GM12875 (cell line): ENCODE data around the gene RIPK4.

Source experiments
- H3K4me3 ChIP-seq: one replicate; pipeline ENCODE4 v1.5.1; 2011; ENCODE audit warnings: low read depth, low read length, control low read depth
- TF ChIP-seq, protein P1 (sequence below): IDR thresholded peaks from 2 replicates; pipeline ENCODE4 v1.5.1; 2011; ENCODE audit warnings: low read depth, mild to moderate bottlenecking, control low read depth, inconsistent platforms, low read length, moderate library complexity, borderline replicate concordance; ENCODE audit not compliant: insufficient read depth

RIPK4 gene

DNA sequence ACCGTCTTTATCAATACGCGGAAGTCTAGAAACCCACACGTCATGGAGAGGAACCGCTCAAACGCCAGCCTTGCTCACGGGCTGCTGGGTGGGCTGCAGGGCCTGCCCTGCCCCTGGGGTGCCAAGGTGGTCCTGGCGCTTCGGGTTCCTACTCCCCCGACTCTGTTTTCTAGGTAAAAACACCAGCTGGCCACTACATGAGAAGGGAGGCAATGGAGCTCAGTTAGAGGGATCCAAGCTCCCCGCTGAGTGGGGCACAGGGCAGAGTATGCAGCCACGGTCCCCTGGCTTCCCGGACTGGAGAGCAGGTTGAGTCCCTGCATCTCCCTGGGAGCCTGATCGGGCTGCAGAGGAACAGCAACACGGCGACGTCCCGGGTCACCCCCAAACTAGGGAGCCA is 41.2 kb upstream of the RIPK4 start:
- H3K4me3 ChIP-seq, result no peak overlapping the region
- TF ChIP-seq, protein P1, sequence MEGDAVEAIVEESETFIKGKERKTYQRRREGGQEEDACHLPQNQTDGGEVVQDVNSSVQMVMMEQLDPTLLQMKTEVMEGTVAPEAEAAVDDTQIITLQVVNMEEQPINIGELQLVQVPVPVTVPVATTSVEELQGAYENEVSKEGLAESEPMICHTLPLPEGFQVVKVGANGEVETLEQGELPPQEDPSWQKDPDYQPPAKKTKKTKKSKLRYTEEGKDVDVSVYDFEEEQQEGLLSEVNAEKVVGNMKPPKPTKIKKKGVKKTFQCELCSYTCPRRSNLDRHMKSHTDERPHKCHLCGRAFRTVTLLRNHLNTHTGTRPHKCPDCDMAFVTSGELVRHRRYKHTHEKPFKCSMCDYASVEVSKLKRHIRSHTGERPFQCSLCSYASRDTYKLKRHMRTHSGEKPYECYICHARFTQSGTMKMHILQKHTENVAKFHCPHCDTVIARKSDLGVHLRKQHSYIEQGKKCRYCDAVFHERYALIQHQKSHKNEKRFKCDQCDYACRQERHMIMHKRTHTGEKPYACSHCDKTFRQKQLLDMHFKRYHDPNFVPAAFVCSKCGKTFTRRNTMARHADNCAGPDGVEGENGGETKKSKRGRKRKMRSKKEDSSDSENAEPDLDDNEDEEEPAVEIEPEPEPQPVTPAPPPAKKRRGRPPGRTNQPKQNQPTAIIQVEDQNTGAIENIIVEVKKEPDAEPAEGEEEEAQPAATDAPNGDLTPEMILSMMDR, result no peak

DNA sequence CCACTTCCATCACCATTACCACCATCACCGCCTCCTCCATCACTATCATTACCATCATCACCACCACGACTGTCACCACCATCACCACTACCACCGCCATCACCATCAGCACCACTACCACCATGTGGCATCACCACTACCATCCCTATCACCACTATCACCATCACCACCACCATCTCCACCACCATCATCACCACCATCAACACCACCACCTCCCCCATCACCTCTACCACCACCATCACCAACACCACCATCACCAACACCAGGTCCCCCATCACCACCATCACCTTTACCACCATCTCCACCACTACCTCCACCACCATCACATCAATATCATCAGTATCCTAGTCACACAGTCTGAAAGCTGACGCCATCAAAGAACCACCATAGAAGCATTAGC is 39.9 kb upstream of the RIPK4 start:
- TF ChIP-seq, protein P1, result no peak
- H3K4me3 ChIP-seq, result no peak overlapping the region

DNA sequence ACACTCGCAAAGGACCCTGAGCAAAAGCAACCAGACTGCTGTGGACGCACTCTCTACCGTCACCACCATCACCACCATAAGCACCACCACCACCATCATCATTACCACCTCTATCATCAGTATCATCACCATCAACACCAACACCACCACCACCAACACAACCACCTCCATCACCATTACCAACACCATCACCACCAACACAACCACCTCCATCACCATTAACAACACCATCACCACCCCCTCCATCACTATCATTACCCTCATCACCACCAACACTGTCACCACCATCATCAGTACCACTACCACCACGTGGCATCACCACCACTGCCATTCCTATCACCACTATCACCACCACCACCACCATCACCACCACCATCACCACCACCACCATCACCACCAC is 38.8 kb upstream of the RIPK4 start:
- no peak overlapping the region for H3K4me3 ChIP-seq
- TF ChIP-seq, protein P1, result no peak

DNA sequence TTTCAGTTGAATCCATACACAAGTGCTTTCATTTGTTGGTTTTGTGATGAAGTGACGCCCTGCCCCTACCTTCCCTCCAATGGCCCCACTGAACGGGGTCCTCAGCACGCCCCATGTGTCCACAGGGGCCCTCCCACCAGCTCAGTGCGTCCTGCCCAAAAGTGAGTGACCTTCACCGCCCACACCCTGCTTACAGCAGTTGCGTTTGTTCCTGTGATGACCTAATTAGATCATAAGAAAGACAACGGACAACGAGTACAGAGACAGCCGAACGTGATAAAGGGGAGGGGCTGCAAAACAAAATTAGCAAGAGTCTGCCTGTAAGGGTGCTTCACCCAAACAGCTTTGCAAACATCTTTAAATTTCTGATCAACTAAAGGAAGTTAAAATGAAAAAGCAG is 38.2 kb upstream of the RIPK4 start:
- TF ChIP-seq, protein P1, result no peak
- H3K4me3 ChIP-seq, result no peak overlapping the region

DNA sequence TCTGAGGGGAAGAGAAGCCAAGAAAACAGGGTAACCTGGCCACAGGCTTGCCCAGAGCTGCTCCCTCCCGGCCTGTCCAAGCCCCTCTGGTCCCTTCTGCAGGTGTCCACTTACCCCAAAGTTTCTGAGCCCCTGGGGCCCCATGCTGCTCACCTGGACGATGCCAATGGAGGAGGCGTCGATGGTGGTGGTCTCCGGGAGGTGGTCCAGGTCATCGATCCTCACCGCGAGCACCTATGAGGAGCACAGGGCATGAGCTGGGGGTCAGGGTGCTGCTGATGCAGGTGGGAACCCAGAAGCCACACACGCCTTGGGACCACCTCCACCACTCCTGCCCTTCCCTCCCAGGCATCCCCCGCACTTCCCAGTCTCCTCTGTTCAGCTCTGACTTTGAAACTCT is 37.5 kb upstream of the RIPK4 start:
- TF ChIP-seq, protein P1, result no peak
- no peak overlapping the region for H3K4me3 ChIP-seq

DNA sequence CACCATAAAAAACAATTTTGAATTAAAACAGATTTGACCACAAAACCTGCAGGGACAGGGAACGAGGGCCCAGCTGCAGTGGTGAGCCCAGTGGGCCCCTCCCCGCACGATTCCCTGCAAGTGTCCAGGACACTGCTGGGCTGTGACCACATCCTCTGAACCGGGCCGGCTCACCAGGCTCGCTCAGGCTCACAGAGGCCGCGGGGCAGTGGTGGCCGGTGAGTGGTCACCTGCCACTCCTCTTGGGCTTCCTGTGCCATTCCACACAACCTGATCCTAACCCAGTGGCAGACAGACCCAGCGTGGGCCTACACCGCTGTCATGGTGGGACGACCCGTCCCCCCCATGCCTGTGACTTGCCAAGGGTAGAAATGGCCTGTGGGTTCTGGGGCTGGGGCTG is 36.5 kb upstream of the RIPK4 start:
- TF ChIP-seq, protein P1, result no peak
- H3K4me3 ChIP-seq, result no peak overlapping the region

DNA sequence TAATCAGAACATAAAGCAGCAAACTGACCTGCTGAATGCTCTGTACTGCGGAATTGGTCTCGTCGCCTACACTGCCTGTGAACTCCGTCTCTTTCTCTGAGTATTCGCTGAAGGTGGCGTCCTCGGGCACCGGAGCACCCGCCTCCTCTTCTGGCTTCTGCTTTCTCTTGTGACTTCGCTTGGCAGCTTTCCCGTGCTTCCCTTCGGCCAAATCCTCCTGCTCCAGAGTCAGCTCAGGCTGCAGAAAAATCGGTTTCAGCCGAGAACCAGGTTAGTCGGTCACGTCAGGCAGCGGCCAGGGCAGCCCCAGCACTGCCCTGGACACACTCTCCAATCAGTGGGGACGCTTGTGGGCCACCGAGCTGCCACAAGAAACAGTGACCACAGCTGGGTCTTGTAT is 35.8 kb upstream of the RIPK4 start:
- TF ChIP-seq, protein P1, result no peak
- no peak overlapping the region for H3K4me3 ChIP-seq
